PFSK-1 (cell line): ENCODE data around the gene TGDS. TPM values are rescaled to one million over a fixed set of nuclear protein-coding genes. Genes with fewer than 3 reads are reported as not detected.

Experiments
- FOXP2 ChIP-seq: optimal IDR thresholded peaks from 2 replicates; pipeline ENCODE3; 2011; ENCODE audit warnings: borderline replicate concordance, control low read depth, inconsistent platforms; ENCODE audit not compliant: insufficient read depth; ENCODE audit errors: extremely low read length, extremely low read depth
- POLR2AphosphoS5 ChIP-seq: IDR thresholded peaks from 2 replicates; pipeline ENCODE4 v1.6.1; 2012; ENCODE audit warnings: low read depth, mild to moderate bottlenecking, control low read depth, low read length, moderate library complexity
- SIN3A ChIP-seq: IDR thresholded peaks from 2 replicates; pipeline ENCODE4 v1.6.1; 2012; ENCODE audit warnings: mild to moderate bottlenecking, low read length, moderate library complexity, borderline replicate concordance; ENCODE audit not compliant: insufficient read depth
- TAF1 ChIP-seq: IDR thresholded peaks from 2 replicates; pipeline ENCODE4 v1.6.1; 2012; ENCODE audit warnings: low read length, control low read depth, borderline replicate concordance; ENCODE audit not compliant: insufficient read depth
- polyA plus RNA-seq: library from polyadenylated mRNA; unstranded; fragments of >200 nt; gene quantifications from one replicate; pipeline ENCODE4 v1.2.1, GENCODE V29; 2012; ENCODE audit warnings: low read depth, missing spikeins; ENCODE audit not compliant: insufficient read length
- TF ChIP-seq, protein P1 (sequence below), 2 experiments: IDR thresholded peaks; 2 replicates each; pipeline versions ENCODE4 v1.6.1 to v1.8.0; 2011 to 2012; ENCODE audit warnings: low read depth in 2 of 2, low read length in 2 of 2, control low read depth in 1 of 2, inconsistent platforms in 1 of 2, mild to moderate bottlenecking in 1 of 2, moderate library complexity in 1 of 2; ENCODE audit not compliant: insufficient read depth in 1 of 2

Gene TGDS, protein sequence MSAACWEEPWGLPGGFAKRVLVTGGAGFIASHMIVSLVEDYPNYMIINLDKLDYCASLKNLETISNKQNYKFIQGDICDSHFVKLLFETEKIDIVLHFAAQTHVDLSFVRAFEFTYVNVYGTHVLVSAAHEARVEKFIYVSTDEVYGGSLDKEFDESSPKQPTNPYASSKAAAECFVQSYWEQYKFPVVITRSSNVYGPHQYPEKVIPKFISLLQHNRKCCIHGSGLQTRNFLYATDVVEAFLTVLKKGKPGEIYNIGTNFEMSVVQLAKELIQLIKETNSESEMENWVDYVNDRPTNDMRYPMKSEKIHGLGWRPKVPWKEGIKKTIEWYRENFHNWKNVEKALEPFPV
- 4.5 TPM for polyA plus RNA-seq

DNA sequence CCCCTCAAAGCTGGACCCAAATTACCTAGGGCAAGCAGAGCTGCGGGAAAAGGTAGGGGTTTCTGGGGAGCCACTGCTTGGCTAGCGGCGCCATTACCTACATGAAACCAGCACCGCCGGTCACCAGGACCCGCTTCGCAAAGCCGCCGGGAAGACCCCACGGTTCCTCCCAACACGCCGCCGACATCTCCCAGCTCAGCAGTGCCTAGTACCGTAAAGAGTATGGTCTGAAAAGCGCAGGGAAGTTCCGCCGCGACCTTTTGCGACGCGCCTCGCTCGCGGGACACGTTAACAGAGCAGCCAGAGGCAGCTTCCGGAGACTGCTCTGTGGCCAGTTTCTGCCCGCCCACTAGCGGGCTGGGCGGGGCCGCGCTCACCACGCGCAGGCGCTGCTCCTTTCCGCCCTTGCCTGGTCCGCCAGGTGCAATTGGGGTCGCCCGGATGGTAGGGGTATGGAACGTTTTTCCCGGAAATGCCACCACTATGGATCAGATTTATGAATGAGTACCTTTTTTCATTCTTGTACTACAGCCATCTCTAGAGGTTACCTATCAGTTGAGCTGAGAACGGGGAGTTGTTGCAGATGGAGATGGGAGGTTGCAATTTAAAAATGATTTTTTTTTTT is at the start of gene TGDS:
TGDS (minus strand) TSS at position 203 of the 625 bp plus-strand sequence; CDS start at position 187, 16 bp downstream.
- TF ChIP-seq POLR2AphosphoS5, result peak; percentile 94
- peak; percentile 55; the same call in 1 of the 2 replicates for TF ChIP-seq SIN3A
- peak; percentile 81; the same call in 1 of the 2 replicates for TF ChIP-seq TAF1
- peak; percentile 11 for TF ChIP-seq FOXP2
- TF ChIP-seq, protein P1, sequence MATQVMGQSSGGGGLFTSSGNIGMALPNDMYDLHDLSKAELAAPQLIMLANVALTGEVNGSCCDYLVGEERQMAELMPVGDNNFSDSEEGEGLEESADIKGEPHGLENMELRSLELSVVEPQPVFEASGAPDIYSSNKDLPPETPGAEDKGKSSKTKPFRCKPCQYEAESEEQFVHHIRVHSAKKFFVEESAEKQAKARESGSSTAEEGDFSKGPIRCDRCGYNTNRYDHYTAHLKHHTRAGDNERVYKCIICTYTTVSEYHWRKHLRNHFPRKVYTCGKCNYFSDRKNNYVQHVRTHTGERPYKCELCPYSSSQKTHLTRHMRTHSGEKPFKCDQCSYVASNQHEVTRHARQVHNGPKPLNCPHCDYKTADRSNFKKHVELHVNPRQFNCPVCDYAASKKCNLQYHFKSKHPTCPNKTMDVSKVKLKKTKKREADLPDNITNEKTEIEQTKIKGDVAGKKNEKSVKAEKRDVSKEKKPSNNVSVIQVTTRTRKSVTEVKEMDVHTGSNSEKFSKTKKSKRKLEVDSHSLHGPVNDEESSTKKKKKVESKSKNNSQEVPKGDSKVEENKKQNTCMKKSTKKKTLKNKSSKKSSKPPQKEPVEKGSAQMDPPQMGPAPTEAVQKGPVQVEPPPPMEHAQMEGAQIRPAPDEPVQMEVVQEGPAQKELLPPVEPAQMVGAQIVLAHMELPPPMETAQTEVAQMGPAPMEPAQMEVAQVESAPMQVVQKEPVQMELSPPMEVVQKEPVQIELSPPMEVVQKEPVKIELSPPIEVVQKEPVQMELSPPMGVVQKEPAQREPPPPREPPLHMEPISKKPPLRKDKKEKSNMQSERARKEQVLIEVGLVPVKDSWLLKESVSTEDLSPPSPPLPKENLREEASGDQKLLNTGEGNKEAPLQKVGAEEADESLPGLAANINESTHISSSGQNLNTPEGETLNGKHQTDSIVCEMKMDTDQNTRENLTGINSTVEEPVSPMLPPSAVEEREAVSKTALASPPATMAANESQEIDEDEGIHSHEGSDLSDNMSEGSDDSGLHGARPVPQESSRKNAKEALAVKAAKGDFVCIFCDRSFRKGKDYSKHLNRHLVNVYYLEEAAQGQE (IDR thresholded peaks at IDR 0.05; ENCODE audit: insufficient read depth in 1 of 2, low read depth in 2 of 2, low read length in 2 of 2), result no peak

DNA sequence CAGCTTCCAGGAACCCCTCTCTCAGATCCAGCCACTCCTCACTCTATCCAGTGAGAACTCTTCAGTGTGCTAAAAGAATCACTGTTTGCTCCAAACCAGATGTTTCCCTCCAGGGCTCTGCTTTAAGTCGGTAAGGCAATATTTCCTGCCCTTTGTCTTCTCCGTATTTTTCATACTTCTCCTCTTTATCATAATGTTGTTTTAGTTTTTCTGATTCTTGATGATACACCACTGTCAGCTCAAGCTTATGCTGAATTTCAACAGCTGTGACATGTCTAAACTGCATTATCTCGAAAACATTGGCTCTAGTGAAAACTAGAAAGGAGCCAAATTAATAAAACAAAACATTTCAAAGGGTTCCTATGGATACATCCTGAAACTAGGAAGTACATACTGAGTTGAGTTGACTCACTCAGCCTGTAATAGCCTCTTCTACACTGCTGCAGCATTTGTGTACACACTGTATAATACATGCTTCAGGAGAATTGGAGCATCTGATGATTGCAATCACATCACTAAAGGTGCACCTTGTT is 45.5 kb upstream of the TGDS start:
- TF ChIP-seq TAF1 (no peak), POLR2AphosphoS5 (no peak), SIN3A (no peak), FOXP2 (no peak)
- TF ChIP-seq, protein P1 (IDR thresholded peaks at IDR 0.05; ENCODE audit: insufficient read depth in 1 of 2, low read depth in 2 of 2, low read length in 2 of 2), result no peak

DNA sequence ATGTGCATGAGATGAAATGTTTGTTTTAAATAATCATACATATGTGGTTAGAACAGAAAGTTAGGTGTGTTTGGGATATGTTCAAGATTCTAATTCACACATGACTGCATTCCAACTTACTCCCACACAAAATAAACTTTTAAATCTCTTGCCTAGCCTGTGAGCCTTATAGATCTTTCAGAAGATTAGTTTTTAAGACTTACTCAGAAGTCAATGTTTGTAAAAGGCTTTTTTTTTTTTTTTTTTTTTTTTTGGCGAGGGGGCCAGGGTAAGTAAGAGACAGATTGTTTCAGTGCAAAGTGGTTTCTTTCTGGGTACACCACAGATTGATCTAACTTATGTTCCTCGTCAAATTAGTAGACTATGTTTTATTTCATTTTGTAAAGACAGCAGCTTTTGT is 44.8 kb upstream of the TGDS start:
- no peak for TF ChIP-seq FOXP2
- no peak for TF ChIP-seq SIN3A
- no peak for TF ChIP-seq TAF1
- TF ChIP-seq, protein P1 (IDR thresholded peaks at IDR 0.05; ENCODE audit: insufficient read depth in 1 of 2, low read depth in 2 of 2, low read length in 2 of 2), result no peak
- TF ChIP-seq POLR2AphosphoS5, result no peak

DNA sequence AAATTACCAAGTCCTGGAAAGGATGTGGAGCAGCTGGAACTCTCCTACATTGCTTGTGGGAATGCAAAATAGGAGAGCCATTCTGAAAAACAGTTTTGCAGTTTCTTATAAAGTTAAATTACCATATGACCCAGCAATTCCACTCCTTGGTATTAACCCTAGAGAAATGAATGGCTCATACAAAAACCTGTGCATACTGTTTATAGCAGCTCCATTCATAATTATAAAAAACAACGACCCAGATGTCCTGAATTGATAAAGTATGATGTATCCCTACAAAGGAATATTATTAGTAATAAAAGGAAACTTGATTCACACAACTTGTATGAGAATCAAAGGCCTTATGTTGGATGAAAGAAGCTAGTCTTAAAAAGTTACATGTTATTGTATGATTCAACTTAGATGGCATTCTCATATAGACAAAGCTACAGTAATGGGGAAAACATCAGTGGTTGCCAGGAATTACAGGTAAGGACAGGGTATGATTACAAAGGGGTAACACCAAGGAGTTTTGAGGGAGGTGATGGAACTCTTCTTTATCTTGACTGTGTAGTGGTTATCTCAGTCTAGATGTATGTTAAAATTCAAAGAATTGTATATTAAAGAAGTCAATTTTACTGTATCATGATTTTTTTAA is 41.1 kb upstream of the TGDS start:
- TF ChIP-seq FOXP2, result no peak
- TF ChIP-seq, protein P1 (IDR thresholded peaks at IDR 0.05; ENCODE audit: insufficient read depth in 1 of 2, low read depth in 2 of 2, low read length in 2 of 2), result no peak
- TF ChIP-seq POLR2AphosphoS5, result no peak
- TF ChIP-seq TAF1, result no peak
- no peak for TF ChIP-seq SIN3A
